Activated CD4-positive, alpha-beta T cell treated with anti-CD3 and anti-CD28 coated beads for 4 hours (primary cell): ENCODE measurements around the gene KIF1B.

Experiments used
- DNase-seq, 2 donors: peaks; one replicate each; pipeline ENCODE4 v3.0.0-alpha.2; 2020

The KIF1B gene

GRCh38 chr1:10339815-10340214 lies 129.4 kb downstream of the KIF1B start:
- no peak for DNase-seq

DNA sequence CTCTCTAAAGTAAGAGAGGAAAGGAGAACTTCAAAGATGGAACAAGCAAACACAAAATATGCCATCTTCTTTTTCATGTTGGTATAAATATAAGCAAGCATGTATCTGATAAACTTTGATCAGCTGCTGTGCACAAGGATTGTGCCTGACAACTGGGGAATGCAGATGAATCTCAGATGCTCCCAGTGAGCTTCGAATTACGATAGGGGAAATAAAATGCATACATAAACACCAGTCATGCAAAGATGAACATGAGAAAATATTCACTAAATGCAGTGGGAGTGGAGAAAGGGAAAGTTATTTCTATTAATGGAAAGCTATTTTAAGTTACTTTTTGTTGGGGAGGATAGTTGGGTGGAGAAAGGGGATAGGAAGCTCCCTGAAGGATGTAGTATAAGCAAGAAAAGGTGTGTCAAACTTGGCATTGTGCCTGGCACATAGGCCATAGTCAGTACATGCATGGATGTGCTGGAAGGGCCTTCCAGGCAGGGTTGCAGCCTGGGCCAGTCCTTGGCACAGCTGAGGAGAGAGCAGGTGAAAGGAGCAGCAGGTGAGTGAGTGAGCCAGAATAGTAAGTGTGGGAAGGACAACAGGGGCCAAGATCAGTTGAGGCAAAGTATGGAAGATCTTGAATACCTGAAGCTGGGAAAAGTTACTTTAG lies 130.7 kb downstream of the KIF1B start:
- DNase-seq, result no peak

GRCh38 chr1:10347109-10347508 lies 136.7 kb downstream of the KIF1B start:
- no peak for DNase-seq

- no peak for DNase-seq
These were observed 142.9 kb downstream of the KIF1B start for GRCh38 chr1:10353282-10353681.

DNA sequence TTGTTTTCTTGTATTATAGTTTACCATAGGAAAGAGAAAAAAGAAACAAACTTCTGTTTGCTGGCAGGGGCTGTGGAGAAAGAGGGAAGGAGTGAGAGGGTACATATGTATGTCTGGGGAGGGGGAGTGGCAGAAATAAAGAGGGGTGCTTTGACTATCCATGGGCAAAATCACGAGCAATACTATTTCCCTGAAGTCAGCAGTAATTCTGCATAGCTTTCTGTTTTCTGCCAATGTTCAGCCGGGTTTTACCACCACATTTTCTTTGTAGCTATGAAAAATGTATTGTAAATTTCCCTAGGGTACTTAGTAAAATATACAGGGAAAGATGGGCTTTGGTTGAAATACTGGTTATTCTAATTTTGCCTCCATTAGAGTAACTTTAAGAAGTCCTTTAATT lies 143.3 kb downstream of the KIF1B start:
- DNase-seq, result no peak

DNA sequence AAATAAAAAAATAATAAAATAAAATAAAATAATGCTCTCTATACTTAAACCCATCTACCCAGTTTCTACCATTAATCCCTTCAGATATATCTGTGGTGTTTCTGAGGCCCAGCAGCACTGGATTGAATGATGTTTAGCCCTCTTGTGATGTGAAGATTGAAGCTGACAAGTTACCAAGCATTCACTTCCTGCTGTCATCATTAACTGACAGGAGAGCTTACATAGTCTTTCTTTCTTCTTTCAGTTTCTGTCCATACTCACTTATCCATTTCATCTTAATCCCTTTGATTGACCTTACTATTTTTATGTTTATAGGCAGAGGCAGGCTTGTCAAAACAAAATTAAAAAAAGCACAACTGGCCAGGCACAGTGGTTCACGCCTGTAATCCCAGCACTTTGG lies 149.7 kb downstream of the KIF1B start:
- DNase-seq, result no peak

GRCh38 chr1:10361515-10361914 lies 151.1 kb downstream of the KIF1B start:
- DNase-seq, result no peak

GRCh38 chr1:10368194-10368593 lies 157.8 kb downstream of the KIF1B start:
- DNase-seq, result no peak

DNA sequence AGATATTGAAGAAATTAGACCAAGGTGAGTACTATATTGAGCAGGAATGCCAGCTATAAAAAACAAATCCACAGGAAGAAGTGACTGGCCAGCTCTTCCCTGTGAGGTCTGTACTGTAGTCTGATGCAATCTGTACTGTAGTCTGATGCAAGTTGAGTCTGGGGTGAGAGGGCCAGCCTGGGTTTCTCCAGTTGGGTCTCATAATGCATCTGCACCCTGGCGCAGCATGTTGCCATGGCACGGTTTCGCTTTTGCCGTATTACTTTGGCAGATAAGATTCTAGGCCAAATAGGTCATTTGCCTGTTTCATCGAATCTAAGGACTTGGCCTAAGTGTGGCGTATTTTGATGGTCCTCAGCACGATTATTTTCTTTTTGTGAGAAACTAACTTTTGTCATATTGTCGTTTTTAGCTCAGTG lies 164.1 kb downstream of the KIF1B start:
- DNase-seq, result no peak

DNA sequence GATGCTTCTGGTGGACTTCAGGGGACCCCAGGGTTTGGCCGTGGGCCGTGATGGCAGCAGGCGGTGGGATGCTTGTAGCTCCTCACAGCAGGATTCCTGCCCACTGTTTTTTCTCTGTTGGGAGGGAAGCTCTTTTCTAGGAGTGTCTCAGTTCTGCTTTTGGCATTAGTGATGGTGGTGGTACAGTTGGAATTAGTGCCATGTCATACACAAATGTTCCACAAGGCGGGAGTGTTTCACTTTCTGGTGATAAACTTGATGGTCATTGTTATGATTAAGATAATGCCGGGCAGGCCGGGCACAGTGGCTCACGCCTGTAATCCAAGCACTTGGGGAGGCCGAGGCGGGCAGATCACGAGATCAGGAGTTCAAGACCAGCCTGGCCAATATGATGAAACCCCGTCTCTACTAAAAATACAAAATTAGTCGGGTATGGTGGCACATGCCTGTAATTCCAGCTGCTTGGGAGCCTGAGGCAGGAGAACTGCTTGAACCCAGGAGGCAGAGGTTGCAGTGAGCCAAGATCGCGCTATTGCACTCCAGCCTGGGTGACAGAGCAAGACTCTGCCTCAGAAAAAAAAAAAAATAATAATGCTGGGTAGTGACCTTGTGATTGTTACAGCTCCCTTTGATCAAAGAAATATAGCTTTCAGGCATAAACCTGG lies 167.1 kb downstream of the KIF1B start:
- peak; percentile 6 to 10 for DNase-seq

GRCh38 chr1:10378081-10378841 lies 167.9 kb downstream of the KIF1B start:
- no peak for DNase-seq

GRCh38 chr1:10379101-10379620 lies 168.8 kb downstream of the KIF1B start:
- no peak for DNase-seq

GRCh38 chr1:10379676-10380075 lies 169.3 kb downstream of the KIF1B start:
- no peak for DNase-seq

DNA sequence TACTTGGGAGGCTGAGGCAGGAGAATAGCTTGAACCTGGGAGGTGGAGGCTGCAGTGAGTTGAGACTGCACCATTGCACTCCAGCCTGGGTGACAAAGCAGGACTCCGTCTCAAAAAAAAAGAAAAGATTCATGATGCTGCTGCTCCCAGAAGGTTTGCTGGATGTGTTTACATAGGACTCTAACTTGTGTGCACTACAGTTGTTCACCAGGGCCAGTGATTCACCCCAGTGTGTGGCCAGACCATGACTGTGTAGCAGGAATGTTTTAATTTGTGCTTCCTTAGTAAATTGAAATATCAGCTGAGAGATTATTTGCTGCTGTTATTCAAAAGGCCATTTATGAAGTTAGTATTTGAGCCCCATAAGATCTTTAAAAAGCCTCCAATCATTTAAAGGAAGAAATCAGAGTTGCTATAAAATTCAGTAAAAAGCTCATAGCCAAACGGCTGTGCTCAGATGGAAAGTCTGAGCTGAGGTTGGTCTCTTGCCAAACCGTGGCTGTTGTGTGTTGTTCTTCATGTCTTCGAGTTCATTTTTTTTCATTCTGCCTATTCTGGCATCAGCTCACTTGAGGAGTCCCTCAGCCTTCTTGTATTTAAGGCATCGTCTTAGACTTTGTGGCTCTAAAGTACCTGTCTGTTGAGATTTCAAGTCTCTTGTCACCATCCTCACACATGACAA lies 170.4 kb downstream of the KIF1B start:
- DNase-seq, result no peak

DNA sequence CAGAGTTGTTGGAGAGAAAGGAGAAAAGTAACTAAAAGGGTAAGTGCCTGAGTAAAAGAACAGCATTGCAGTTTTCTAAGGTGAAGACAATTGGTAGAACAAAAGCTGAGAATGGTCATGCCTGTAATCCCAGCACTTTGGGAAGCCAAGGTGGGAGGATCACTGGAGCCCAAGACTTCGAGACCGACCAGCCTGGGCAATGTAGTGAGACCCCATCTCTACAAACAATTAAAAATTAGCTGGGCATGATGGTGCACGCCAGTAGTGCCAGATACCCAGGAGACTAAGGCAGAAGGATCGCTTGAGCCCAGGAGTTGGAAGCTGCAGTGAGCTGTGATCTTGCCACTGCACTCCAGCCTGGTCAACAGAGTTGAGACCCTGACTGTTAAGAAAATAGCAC lies 173.3 kb downstream of the KIF1B start:
- no peak for DNase-seq

GRCh38 chr1:10384219-10384618 lies 173.8 kb downstream of the KIF1B start:
- no peak for DNase-seq

DNA sequence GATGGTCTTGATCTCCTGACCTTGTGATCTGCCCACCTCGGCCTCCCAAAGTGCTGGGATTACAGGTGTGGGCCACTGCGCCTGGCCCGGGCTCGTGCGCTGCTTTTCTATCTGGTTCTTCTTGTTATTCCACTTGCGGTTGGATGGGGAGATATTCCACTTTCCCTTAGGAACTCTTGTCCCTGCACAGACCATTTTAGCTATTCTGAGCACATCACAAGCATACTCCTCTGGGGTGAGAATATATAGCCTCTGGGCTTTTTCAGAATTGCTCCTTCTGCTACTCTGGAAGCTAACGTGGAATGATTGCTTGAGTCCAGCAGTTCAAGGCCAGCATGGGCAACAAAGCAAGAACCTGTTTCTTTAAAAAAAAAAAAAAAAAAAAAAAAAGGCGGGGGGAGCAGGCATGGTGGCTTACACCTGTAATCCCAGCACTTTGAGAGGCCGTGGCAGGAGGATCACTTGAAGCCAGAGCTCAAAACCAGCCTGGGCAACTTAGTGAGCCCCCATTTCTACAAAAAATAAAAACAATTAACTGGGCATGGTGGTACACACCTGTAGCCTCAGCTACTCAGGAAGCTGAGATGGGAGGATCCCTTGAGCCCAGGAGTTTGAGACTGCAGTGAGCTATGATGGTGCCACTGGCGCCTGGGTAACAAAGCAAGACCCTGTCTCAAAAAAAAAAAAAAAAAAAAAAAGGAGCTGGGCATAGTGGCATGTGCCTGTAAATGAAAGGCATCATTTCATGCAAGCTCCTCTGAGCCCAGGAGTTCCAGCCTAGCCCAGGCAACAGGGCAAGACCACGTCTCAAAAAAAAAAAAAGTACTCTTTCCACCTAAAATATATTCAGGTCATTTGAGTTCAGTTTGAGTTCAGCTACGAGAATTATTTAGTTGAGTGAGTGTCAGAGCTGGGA lies 176.6 kb downstream of the KIF1B start:
- DNase-seq, result no peak

DNA sequence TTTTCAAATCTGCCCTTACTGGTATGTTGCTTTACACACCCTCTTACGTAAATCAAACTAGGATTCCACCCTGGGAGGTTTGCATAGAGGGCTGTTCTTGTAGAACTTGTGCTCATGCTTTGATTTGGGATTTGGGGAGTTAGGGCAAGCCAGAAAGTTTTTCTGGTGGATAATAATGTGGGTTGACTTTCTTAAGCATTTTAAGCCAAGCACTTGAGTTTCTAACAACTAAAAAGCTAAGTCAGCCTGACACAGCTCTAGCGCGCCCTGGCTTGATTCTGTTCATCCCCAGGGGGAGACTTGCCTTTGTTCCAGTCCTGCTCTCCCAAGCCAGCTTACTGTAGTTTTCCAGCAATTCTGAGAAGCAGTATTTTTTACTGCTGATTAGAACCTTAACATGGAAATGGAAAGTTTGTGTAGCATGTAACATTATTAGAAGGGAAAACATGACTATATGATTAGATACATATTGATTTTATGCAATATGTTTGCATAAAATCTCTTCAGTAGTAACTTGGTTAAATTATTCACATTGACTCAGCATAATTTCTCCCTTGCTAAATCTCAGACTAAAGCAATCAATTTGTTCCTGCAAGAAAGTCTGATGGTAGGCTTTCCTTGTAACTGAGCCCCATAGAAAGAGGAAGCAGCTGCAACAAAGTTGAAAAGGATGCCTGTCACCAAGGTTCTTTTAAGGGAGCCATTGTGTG lies 177.5 kb downstream of the KIF1B start:
- DNase-seq, result no peak

DNA sequence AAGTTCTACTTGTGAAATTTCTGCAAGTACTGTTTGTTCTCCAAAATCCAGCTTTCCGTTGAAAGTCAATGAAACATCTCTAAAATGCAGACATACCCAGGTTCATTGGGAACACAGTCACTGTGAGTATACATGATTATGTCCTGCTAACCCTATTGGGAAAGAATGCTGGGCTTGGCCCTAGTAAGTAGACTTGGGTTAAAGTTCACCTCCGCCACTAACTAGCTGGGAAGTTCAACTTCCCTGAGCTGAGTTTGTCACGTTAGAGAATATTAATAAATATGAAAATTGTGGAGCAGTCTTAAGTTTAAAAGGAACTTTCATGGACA lies 178.0 kb downstream of the KIF1B start:
- no peak for DNase-seq

GRCh38 chr1:10389271-10389973 lies 179.1 kb downstream of the KIF1B start:
- no peak for DNase-seq

GRCh38 chr1:10396870-10397269 lies 186.5 kb downstream of the KIF1B start:
- DNase-seq, result no peak
